NCI-H2081 (cell line): ENCODE data around the gene F7.

Experiments
- DNase-seq, 2 experiments: peaks; one replicate each; lab custom pipeline; 2025; lab: John Stamatoyannopoulos, UW

Gene F7

DNA sequence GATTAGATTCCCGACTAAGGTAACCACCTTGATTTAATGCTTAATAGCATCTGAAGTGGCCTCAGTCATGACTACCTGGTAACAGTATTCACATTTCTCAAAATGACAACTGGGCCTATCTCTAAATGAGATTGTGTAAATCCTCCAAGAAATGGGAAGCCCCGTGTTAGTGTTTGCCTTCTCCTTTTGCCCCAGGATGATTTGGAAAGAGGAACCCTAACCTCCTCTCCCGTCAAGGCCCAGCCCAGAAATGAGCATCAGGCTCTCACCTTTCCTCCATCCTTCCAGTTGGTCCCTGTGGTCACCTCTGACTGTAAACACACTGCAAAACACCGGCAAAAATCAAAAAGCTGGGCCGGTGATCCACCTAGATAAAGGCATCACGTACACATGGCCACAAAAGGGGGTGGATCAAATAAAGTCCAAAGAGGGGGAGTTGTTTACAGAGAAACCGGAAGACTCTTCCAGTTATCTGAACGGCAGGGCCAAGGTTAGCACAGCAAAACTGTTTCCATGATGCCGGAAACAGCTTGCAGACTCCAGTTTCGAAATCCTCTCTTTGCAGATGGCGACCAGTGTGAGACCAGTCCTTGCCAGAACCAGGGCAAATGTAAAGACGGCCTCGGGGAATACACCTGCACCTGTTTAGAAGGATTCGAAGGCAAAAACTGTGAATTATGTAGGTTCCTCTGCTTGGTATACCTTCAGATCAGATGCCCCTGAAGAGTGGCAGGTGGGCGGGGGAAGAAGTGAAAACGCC, 33.4 kb downstream of the F7 start:
- no peak for DNase-seq

DNA sequence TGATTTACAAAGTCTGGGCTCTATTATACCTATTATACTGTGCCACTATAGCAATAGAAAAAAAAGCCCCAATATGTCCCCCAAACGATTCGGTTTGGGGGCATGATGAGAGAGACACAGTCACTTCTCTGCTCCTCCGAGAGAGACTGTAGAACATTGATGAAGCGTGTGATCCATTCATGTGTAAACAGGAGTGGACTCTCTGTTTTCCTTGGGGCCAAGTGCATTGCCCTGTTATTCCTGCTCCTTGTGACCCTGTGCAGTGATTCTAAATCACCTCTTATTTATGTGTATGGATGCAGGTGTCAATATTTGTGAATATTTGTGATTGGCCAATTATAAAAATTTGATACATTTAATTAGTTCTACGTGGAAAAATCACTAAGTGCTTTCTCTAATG, 34.0 kb downstream of the F7 start:
- no peak for DNase-seq

DNA sequence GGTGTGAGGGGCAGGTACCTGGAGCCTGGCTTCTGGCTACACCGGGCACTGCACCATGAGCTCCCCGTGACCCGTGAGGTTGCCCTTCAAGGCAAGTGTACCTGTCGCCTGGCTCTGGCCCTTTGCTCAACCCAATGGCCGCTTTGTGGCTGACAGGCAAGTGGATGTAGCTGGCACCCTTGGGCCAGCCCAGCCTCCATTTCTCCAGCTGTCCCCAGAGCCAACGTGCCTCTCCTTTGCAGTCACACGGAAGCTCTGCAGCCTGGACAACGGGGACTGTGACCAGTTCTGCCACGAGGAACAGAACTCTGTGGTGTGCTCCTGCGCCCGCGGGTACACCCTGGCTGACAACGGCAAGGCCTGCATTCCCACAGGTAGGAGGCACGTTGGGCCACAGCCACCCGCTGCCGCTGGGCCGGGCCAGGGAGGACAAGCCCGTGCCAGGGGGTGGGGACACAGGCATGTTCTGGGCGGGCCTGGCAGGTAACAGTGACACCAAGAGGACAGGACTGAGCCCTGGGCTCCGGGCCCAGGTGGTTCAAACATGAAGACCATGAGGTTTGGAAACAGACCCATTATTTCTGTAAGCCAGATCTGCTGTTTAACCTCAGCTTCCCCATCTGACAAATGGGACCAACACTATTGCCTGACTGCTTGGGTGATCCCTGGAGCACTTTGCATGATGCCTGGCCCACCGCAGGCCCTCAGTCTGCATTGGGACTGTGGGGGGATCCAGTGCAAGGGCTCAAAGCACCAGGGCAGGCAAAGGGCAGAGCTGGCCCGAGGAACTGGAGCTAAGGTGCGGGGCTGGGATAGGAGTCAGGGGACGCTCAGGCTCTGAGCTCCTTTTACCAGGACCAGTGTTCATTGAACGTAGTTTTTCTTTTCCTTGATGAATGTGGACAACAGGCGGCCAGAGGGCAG, 35.3 kb downstream of the F7 start:
- DNase-seq, result no peak

DNA sequence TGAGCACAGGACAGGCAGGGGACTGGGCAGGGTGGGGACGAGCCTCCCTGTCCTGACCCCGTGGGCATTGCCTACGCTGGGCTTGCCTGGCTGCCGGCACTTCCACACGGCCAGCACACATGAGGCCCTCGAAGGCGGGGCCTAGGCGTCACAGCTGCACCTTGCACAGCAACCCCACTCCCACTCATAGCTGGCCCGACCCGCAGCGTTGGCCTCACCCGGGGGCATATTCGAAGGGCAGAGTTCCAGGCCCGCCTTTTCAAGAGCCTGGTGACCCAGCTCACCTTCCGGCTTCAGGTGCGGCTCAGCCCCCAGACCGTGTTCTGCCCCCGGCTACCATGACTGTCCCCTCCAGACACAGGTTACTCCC, 36.0 kb downstream of the F7 start:
- no peak for DNase-seq

DNA sequence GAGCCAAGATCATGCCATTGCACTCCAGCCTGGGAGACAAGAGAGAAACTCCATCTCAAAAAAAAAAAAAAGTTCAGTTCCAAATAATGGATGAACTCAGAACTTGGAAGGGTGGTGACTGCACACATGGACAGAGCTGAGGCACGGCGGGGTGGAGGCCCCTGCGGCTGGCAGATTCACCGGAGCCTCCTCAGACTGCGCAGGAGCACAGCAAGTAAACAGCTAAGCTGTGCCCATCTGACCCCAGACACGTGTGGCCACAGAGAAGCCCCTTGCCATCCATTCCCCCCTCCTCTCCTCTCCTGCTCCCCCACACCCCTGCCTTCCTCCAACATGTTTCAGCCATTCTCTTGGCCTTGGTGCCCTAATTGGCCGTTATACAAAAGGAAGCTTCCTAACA, 37.3 kb downstream of the F7 start:
- no peak for DNase-seq

DNA sequence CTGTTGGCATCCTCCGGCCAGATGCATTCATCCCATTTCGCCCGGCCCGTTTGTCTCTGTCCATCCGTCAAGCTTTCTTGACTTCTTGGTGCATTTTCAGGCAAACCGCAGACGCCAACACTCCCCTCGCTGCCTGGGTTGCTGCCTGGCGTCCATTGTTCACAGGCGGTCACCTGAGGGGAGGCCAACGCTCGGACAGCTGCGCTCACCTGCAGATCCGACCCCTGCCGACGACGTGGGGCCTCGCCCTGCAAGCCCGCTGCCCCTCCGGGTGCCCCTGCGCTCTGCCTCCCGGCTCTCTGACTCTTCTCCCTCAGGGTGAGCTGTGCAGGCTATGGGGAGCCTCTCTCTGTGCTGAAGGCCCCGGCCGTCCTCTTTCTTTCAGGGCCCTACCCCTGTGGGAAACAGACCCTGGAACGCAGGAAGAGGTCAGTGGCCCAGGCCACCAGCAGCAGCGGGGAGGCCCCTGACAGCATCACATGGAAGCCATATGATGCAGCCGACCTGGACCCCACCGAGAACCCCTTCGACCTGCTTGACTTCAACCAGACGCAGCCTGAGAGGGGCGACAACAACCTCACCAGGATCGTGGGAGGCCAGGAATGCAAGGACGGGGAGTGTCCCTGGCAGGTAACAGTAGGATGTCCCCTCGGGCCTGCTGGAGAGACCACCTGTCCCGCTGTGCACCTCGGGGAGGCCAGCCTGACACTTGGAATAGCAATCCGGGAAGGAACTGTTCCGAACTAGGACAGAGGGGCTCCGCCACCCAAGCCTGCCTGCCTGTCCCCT, 38.1 kb downstream of the F7 start:
- no peak for DNase-seq

GRCh38 chr13:113144255-113144629, 38.7 kb downstream of the F7 start:
- DNase-seq, result no peak

- no peak for DNase-seq
Observed at GRCh38 chr13:113145496-113145895, 39.9 kb downstream of the F7 start.

DNA sequence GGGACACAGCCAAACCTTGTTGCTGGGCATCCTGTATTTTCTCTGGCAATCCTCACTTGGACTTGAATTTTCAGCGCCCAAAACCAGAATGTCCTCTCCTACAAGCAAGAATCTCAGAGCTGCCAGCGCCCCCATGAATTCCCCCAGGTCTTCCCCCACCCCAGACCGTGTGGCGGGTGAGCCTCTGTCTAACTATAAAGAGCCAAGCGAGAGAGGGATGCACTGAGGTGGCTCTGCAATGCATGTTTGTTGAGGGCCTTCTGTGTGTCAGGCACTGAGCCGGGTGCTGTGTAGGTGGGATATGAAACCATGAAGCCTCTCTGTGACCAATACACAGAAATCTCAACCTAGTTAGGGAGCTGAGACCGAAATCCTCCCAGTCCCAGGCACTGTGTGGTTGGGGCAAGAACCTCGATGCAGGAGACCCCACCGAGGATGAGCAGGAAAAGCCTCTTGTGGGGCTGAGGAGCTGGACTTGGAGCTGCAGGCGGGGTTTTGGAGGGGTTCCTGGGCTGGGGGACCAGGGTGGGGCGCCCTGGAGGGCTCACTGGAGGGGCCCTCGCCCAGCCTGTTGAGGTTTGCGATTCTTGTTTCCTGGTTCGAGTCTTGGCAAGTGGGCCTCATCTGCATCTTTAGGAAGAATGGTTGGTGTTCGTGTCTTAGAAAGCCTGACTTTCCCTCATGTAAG, 40.5 kb downstream of the F7 start:
- DNase-seq, result no peak

DNA sequence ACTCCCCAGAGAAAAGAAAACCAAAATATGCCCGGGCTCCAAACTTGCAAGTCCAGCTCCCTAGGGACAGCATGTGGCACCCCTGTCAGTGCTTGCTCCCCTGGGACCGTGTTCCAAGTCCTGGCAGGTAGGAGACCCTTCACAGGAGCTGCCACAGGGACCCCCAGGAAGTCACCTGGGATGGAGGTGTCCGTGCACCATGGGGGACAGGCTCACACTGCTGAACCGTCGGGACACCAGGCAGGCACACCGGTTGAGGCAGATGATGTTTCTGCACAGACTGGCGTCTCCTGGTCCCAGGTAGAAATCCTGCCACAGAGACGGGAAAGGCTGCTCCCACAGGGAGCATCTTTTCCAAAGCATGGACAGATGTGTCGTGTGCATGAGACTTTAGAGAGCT, 41.2 kb downstream of the F7 start:
- DNase-seq, result no peak

DNA sequence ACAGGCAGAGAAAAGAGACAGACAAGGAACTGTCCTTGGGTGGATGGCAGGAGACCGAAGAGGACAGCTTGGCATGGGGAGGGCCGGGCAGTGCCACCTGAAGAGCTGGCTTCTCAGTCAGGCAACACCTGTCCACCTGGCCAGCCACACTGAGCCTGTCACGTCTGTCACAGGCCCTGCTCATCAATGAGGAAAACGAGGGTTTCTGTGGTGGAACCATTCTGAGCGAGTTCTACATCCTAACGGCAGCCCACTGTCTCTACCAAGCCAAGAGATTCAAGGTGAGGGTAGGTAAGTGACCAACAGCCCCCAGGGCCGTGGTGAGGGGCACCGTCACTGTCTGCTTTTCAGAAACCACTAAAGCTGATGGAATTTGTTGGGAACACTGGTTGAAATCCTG, 41.6 kb downstream of the F7 start:
- DNase-seq, result no peak

GRCh38 chr13:113148407-113148806, 42.8 kb downstream of the F7 start:
- DNase-seq, result no peak

GRCh38 chr13:113148940-113149503, 43.4 kb downstream of the F7 start:
- DNase-seq, result no peak

DNA sequence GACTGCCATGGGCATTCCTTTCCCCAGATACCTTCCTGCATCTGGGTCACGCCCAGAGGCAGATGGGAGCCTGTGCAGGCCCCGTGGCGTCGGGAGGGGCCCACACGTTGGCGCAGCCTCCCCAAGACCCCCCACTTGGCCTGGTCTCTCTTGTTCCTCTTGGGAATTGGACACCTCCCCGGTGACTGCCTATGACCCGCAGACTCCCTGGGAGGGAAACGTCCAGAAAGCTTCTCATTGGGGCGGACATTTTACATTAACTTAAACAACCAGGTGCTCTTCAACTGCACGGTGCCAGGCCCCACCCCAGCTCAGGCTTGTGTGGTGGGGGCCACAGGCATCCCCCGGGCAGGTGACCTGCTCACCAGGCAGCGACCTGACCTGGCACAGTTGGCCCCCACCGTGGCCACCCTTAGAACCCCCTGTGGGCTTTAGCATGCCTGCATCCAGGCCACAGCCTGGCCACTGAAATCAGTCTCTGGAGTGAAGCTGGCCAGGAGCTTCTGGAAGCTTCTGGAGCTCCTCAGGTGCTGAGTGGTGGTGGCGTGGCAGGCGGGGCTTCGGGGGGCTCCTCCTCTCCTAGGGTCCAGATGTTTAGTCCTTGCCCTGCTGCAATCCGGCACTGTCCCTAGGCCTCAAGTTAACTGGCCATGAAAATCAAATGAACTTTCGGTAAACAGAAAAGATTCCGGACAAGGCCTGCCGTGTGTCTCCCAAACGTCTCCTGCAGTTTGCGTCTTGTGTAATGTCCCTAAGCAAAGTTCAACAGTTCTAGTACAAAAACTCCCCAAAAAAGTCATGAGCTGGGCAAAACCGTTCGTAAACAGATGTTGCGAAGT, 44.3 kb downstream of the F7 start:
- DNase-seq, result no peak

- DNase-seq, result no peak
Observed at GRCh38 chr13:113150550-113151365, 45.2 kb downstream of the F7 start.

GRCh38 chr13:113151745-113152690, 46.4 kb downstream of the F7 start:
- no peak for DNase-seq

- DNase-seq, result no peak
Observed at GRCh38 chr13:113152691-113152983, 47.0 kb downstream of the F7 start.

GRCh38 chr13:113152984-113153809, 47.6 kb downstream of the F7 start:
- DNase-seq, result no peak
